Naive B cell (primary cell): Measurements from ENCODE around the gene ZNF765. TPM values are rescaled to one million over a fixed set of nuclear protein-coding genes. Genes with fewer than 3 reads are reported as not detected.
"Not testable (repeated sequence)": the region's sequence is repeated elsewhere in the genome, so short reads cannot be mapped to it uniquely, and the experiment has no call there.

Experiments
- ATAC-seq, 2 donors: fragments of 150-1000 bp; cut with Tn5 transposase; 2 replicates each; pipeline ENCODE4 v1.10.0; 2021; ENCODE audit warnings: low read depth in 2 of 2, mild to moderate bottlenecking in 2 of 2, moderate library complexity in 2 of 2
- DNase-seq: peaks from one replicate; pipeline ENCODE4 v3.0.0; 2022
- H3K27ac Mint-ChIP-seq, 6 donors: one replicate each; pipeline ENCODE4 v1.8.0; 2020 to 2022; ENCODE audit warnings: mild to moderate bottlenecking in 6 of 6, mixed read lengths in 6 of 6, moderate library complexity in 5 of 6, inconsistent platforms in 2 of 6
- H3K27me3 Mint-ChIP-seq, 3 donors: one replicate each; pipeline ENCODE4 v1.8.0; 2021 to 2022; ENCODE audit warnings: mixed read lengths in 3 of 3, mild to moderate bottlenecking in 1 of 3
- H3K36me3 Mint-ChIP-seq, 2 donors: one replicate each; pipeline ENCODE4 v1.8.0; 2020 to 2022; ENCODE audit warnings: mixed read lengths in 2 of 2, inconsistent platforms in 1 of 2, mild to moderate bottlenecking in 1 of 2
- H3K4me1 Mint-ChIP-seq, 3 donors: one replicate each; pipeline ENCODE4 v1.8.0; 2020 to 2022; ENCODE audit warnings: mixed read lengths in 3 of 3, inconsistent platforms in 1 of 3, mild to moderate bottlenecking in 1 of 3, moderate library complexity in 1 of 3
- H3K4me3 Mint-ChIP-seq, 8 donors: one replicate each; pipeline ENCODE4 v1.8.0; 2020 to 2022; ENCODE audit warnings: mild to moderate bottlenecking in 8 of 8, mixed read lengths in 8 of 8, moderate library complexity in 8 of 8, inconsistent platforms in 2 of 8
- H3K9me3 Mint-ChIP-seq, 7 donors: one replicate each; pipeline ENCODE4 v1.8.0; 2020 to 2022; ENCODE audit warnings: mixed read lengths in 7 of 7, mild to moderate bottlenecking in 5 of 7, inconsistent platforms in 2 of 7, moderate library complexity in 1 of 7
- polyA plus RNA-seq, 6 donors: library from polyadenylated mRNA; unstranded; fragments of 300-500 nt; fragmentation: Illumina TruSeq; gene quantifications; one replicate each; pipeline ENCODE4 v1.2.3, GENCODE V29; 2021; ENCODE audit warnings: low read depth in 6 of 6

The ZNF765 gene
- polyA plus RNA-seq, 6 donors from 2014 or later = 10.0 to 20.2 (median 14.8) TPM

- peak overlapping the region in 2 of 8 donors; percentile 15 to 29 for H3K4me3 Mint-ChIP-seq
- H3K27ac Mint-ChIP-seq = no peak overlapping the region
- H3K9me3 Mint-ChIP-seq = peaks cover 0 to 38% (median 10%) of the 10 kb centered on the region in 7 donors
- H3K36me3 Mint-ChIP-seq = peaks cover 16 to 21% of the 10 kb centered on the region in 2 donors
- peaks cover 17 to 38% (median 37%) of the 10 kb centered on the region in 3 donors for H3K4me1 Mint-ChIP-seq
- no peaks in the 10 kb centered on the region for H3K27me3 Mint-ChIP-seq
- no peak for ATAC-seq
- no peak for DNase-seq
Measured at GRCh38 chr19:53471916-53472315, 77.0 kb downstream of the ZNF765 start.

GRCh38 chr19:53474832-53475231 is 79.9 kb downstream of the ZNF765 start:
- not testable (repeated sequence) for DNase-seq, H3K27me3 Mint-ChIP-seq, H3K4me3 Mint-ChIP-seq, ATAC-seq
- Mint-ChIP-seq H3K4me1 (peaks cover 3 to 23% (median 19%) of the 10 kb centered on the region in 3 donors), H3K36me3 (peaks cover 34 to 39% of the 10 kb centered on the region in 2 donors), H3K27ac (peak overlapping the region in 1 of 6 donors; percentile 39), H3K9me3 (peaks cover 4 to 63% (median 30%) of the 10 kb centered on the region in 7 donors)

- H3K27me3 Mint-ChIP-seq, H3K27ac Mint-ChIP-seq, ATAC-seq, DNase-seq: not testable (repeated sequence)
- Mint-ChIP-seq H3K4me3 (peak overlapping the region in 1 of 8 donors; percentile 10), H3K9me3 (peaks cover 5 to 70% (median 36%) of the 10 kb centered on the region in 7 donors), H3K36me3 (peaks cover 38 to 42% of the 10 kb centered on the region in 2 donors), H3K4me1 (peaks cover 3 to 18% (median 14%) of the 10 kb centered on the region in 3 donors)
Measured at GRCh38 chr19:53475470-53475869, 80.5 kb downstream of the ZNF765 start.

Other genes starting within 250 kb of the ZNF765 start
- 10 to 100 TPM in 3 of 6 donors, 1 to 10 TPM in 3; 3.4 to 13.3 (median 9.5) TPM for gene ZNF347, start 236.1 kb upstream of the ZNF765 start, polyA plus RNA-seq
- 10 to 100 TPM; 17.6 to 36.9 (median 20.0) TPM for gene ZNF665, start 201.8 kb upstream of the ZNF765 start, polyA plus RNA-seq
- 10 to 100 TPM; 20.4 to 53.5 (median 32.5) TPM for gene ZNF677, start 140.3 kb upstream of the ZNF765 start, polyA plus RNA-seq
- not detected for gene VN1R2, start 136.9 kb upstream of the ZNF765 start, polyA plus RNA-seq
- gene VN1R4, start 127.4 kb upstream of the ZNF765 start, polyA plus RNA-seq = not detected
- gene ZNF845, start 61.4 kb upstream of the ZNF765 start, polyA plus RNA-seq = 10 to 100 TPM in 5 of 6 donors, not detected in 1; 11.0 to 21.0 (median 11.7) TPM
- 10 to 100 TPM in 4 of 6 donors, 1 to 10 TPM in 2; 5.6 to 17.6 (median 11.1) TPM for gene ZNF525, start 29.4 kb upstream of the ZNF765 start, polyA plus RNA-seq
- gene ZNF761, start 36.8 kb downstream of the ZNF765 start, polyA plus RNA-seq = 10 to 100 TPM in 4 of 6 donors, 1 to 10 TPM in 2; 6.4 to 18.3 (median 11.6) TPM
- gene ZNF813, start 72.6 kb downstream of the ZNF765 start, polyA plus RNA-seq = 1 to 10 TPM; 4.6 to 8.3 (median 6.0) TPM
- 100 to 1,000 TPM in 2 of 6 donors, 10 to 100 TPM in 4; 35.2 to 141 (median 72.8) TPM for gene ZNF331, start 143.0 kb downstream of the ZNF765 start, polyA plus RNA-seq
- gene DPRX, start 236.8 kb downstream of the ZNF765 start, polyA plus RNA-seq = not detected